ENCODE measurements around the gene CADPS2.

DNA sequence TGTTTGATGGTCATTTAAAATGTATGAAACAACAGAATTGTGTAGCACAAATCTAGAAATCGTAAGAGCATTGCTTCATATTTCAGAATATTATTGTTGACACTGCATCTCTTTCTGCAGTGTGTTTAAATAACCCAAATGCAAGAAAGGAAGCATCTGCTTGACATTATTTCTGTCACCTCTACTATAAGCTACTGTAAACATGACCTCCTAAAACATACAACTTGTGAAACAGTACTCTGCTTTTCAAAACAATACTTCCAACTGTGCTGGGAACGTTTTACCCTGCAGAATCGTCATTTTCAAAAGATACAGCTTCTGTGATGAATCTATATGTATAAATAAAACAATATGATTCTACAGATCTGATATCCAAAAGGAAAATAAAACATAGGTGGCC is 269.3 kb downstream of the CADPS2 start:
- TF ChIP-seq OSR1 (CRISPR knock-in tag; IDR thresholded peaks at IDR 0.05) (no peak), ARNTL (CRISPR knock-in tag; IDR thresholded peaks at IDR 0.05; ENCODE audit: borderline replicate concordance, low read depth) (no peak), ESRRG (CRISPR knock-in tag; IDR thresholded peaks at IDR 0.05) (no peak), ZNF70 (CRISPR knock-in tag; IDR thresholded peaks at IDR 0.05) (no peak), BACH2 (CRISPR knock-in tag; IDR thresholded peaks at IDR 0.05; ENCODE audit: borderline replicate concordance) (no peak), CSDC2 (CRISPR knock-in tag; IDR thresholded peaks at IDR 0.05) (no peak)
- TF ChIP-seq, protein P1, sequence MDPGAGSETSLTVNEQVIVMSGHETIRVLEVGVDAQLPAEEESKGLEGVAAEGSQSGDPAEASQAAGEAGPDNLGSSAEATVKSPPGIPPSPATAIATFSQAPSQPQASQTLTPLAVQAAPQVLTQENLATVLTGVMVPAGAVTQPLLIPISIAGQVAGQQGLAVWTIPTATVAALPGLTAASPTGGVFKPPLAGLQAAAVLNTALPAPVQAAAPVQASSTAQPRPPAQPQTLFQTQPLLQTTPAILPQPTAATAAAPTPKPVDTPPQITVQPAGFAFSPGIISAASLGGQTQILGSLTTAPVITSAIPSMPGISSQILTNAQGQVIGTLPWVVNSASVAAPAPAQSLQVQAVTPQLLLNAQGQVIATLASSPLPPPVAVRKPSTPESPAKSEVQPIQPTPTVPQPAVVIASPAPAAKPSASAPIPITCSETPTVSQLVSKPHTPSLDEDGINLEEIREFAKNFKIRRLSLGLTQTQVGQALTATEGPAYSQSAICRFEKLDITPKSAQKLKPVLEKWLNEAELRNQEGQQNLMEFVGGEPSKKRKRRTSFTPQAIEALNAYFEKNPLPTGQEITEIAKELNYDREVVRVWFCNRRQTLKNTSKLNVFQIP (CRISPR knock-in tag; IDR thresholded peaks at IDR 0.05; ENCODE audit: borderline replicate concordance, low read depth), result no peak
- TF ChIP-seq, protein P2, sequence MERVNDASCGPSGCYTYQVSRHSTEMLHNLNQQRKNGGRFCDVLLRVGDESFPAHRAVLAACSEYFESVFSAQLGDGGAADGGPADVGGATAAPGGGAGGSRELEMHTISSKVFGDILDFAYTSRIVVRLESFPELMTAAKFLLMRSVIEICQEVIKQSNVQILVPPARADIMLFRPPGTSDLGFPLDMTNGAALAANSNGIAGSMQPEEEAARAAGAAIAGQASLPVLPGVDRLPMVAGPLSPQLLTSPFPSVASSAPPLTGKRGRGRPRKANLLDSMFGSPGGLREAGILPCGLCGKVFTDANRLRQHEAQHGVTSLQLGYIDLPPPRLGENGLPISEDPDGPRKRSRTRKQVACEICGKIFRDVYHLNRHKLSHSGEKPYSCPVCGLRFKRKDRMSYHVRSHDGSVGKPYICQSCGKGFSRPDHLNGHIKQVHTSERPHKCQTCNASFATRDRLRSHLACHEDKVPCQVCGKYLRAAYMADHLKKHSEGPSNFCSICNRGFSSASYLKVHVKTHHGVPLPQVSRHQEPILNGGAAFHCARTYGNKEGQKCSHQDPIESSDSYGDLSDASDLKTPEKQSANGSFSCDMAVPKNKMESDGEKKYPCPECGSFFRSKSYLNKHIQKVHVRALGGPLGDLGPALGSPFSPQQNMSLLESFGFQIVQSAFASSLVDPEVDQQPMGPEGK (CRISPR knock-in tag; IDR thresholded peaks at IDR 0.05; ENCODE audit: borderline replicate concordance), result no peak

Data from SK-N-SH treated with all-trans-retinoic acid at 6 μM for 48 hours (cell line).